Hepatocyte (in vitro differentiated cells): ENCODE measurements around the gene ARRB2. TPM values are rescaled to one million over a fixed set of nuclear protein-coding genes. Genes with fewer than 3 reads are reported as not detected.

Experiments used
- DNase-seq: peaks from one replicate; pipeline ENCODE4 v3.0.0-alpha.2; 2016; ENCODE audit warnings: low spot score
- H2AFZ ChIP-seq: fragments of 200-600 bp; sonication (generic); 2 replicates; pipeline ENCODE4 v1.6.0; 2016; ENCODE audit warnings: antibody characterized with exemption, mild to moderate bottlenecking
- H3K27ac ChIP-seq: fragments of 200-600 bp; sonication (generic); 2 replicates; pipeline ENCODE4 v1.5.1; 2016; ENCODE audit warnings: mild to moderate bottlenecking
- H3K27me3 ChIP-seq: fragments of 200-600 bp; sonication (generic); 2 replicates; pipeline ENCODE4 v1.6.1; 2016
- H3K36me3 ChIP-seq: fragments of 200-600 bp; sonication (generic); replicated peaks from 2 replicates; pipeline ENCODE4 v1.5.1; 2016; ENCODE audit warnings: low read depth; ENCODE audit not compliant: insufficient read depth
- H3K4me1 ChIP-seq: fragments of 200-600 bp; sonication (generic); 2 replicates; pipeline ENCODE4 v1.5.1; 2016; ENCODE audit warnings: mild to moderate bottlenecking, moderate library complexity; ENCODE audit not compliant: insufficient read depth
- H3K4me2 ChIP-seq: fragments of 200-600 bp; sonication (generic); 2 replicates; pipeline ENCODE4 v1.6.0; 2016
- H3K4me3 ChIP-seq: fragments of 200-600 bp; sonication (generic); 2 replicates; pipeline ENCODE4 v1.5.1; 2016; ENCODE audit warnings: mild to moderate bottlenecking
- H3K79me2 ChIP-seq: fragments of 200-600 bp; sonication (generic); 2 replicates; pipeline ENCODE4 v1.6.0; 2017; ENCODE audit warnings: mild to moderate bottlenecking
- H3K9me2 ChIP-seq: fragments of 200-600 bp; sonication (generic); replicated peaks from 2 replicates; pipeline ENCODE4 v1.6.0; 2017; ENCODE audit warnings: mild to moderate bottlenecking; ENCODE audit not compliant: insufficient read depth
- H3K9me3 ChIP-seq: fragments of 200-600 bp; sonication (generic); 2 replicates; pipeline ENCODE4 v1.5.1; 2016; ENCODE audit warnings: low read depth, mild to moderate bottlenecking
- H4K20me1 ChIP-seq: fragments of 200-600 bp; sonication (generic); 2 replicates; pipeline ENCODE4 v1.6.0; 2016; ENCODE audit warnings: mild to moderate bottlenecking; ENCODE audit not compliant: insufficient read depth, poor library complexity, severe bottlenecking
- CTCF ChIP-seq: fragments of 200-600 bp; sonication (generic); IDR thresholded peaks from 2 replicates; pipeline ENCODE4 v1.5.1; 2016; ENCODE audit warnings: antibody characterized with exemption, mild to moderate bottlenecking; ENCODE audit not compliant: poor library complexity
- EZH2 ChIP-seq: fragments of 200-600 bp; sonication (generic); IDR thresholded peaks from 2 replicates; pipeline ENCODE4 v1.6.1; 2016; ENCODE audit warnings: antibody characterized with exemption, mild to moderate bottlenecking, borderline replicate concordance
- EZH2phosphoT487 ChIP-seq: fragments of 200-600 bp; sonication (generic); IDR thresholded peaks from one replicate; pipeline ENCODE4 v1.6.1; 2018; ENCODE audit warnings: antibody characterized with exemption, mild to moderate bottlenecking, low read depth, moderate library complexity; ENCODE audit not compliant: unreplicated experiment, severe bottlenecking
- WGBS: methylation state at CpG from one replicate; pipeline ENCODE4 v1.1.6; 2016; ENCODE audit warnings: low lambda C conversion rate; ENCODE audit errors: missing lambda C conversion rate; 5-methylcytosine and 5-hydroxymethylcytosine counted together
- polyA plus RNA-seq: library from polyadenylated mRNA; unstranded; fragments of >200 nt; fragmentation: Nextera tagmentation; extraction: Ambion mirVana; gene quantifications from 2 replicates; pipeline ENCODE4 v1.2.1, GENCODE V29; 2016
- total RNA-seq: library from RNA; depleted of rRNA; stranded (reverse); fragments of >200 nt; gene quantifications from 2 replicates; pipeline ENCODE4 v1.2.3, GENCODE V29; 2014

ARRB2 gene
- total and polyA plus RNA-seq, 2 experiments from 2014 or later = 15.3 to 20.0 TPM

GRCh38 chr17:4740584-4740983 lies 30.2 kb downstream of the ARRB2 start:
- peaks cover 25% of the 10 kb centered on the region for H3K27me3 ChIP-seq
- H3K4me3 ChIP-seq = no peak overlapping the region
- DNase-seq = peak; percentile 4
- peaks cover 13% of the 10 kb centered on the region for H3K4me1 ChIP-seq
- no peak overlapping the region for H2AFZ ChIP-seq
- no peaks in the 10 kb centered on the region for H4K20me1 ChIP-seq
- no peaks in the 10 kb centered on the region for H3K9me3 ChIP-seq
- no peak for TF ChIP-seq EZH2
- no peak for TF ChIP-seq EZH2phosphoT487
- no peak for TF ChIP-seq CTCF
- H3K36me3 ChIP-seq = no peaks in the 10 kb centered on the region
- no peak overlapping the region for H3K27ac ChIP-seq
- H3K79me2 ChIP-seq = no peaks in the 10 kb centered on the region
- WGBS = 96% methylated on average over 8 of the region's 8 CpGs
- peak overlapping the region; percentile 98 for H3K4me2 ChIP-seq
- no peaks in the 10 kb centered on the region for H3K9me2 ChIP-seq

- 96% methylated on average over 8 of the region's 8 CpGs for WGBS
- no peaks in the 10 kb centered on the region for H3K9me2 ChIP-seq
- no peaks in the 10 kb centered on the region for H3K79me2 ChIP-seq
- no peak overlapping the region for H3K4me3 ChIP-seq
- H2AFZ ChIP-seq = no peak overlapping the region
- H3K4me2 ChIP-seq = no peak overlapping the region
- TF ChIP-seq EZH2 (no peak), EZH2phosphoT487 (no peak), CTCF (no peak)
- no peak for DNase-seq
- peaks cover 16% of the 10 kb centered on the region for H3K4me1 ChIP-seq
- H3K27ac ChIP-seq = no peak overlapping the region
- H3K36me3 ChIP-seq = no peaks in the 10 kb centered on the region
- no peaks in the 10 kb centered on the region for H3K9me3 ChIP-seq
- peaks cover 27% of the 10 kb centered on the region for H3K27me3 ChIP-seq
- H4K20me1 ChIP-seq = no peaks in the 10 kb centered on the region
These were observed 31.1 kb downstream of the ARRB2 start for GRCh38 chr17:4741544-4741943.

- Histone ChIP-seq H3K4me3 (no peak overlapping the region), H2AFZ (no peak overlapping the region), H3K79me2 (no peaks in the 10 kb centered on the region), H3K36me3 (no peaks in the 10 kb centered on the region), H4K20me1 (no peaks in the 10 kb centered on the region), H3K27me3 (peaks cover 27% of the 10 kb centered on the region), H3K9me2 (no peaks in the 10 kb centered on the region), H3K27ac (no peak overlapping the region), H3K4me2 (no peak overlapping the region), H3K4me1 (peaks cover 16% of the 10 kb centered on the region), H3K9me3 (no peaks in the 10 kb centered on the region)
- no peak for TF ChIP-seq EZH2
- no peak for TF ChIP-seq EZH2phosphoT487
- no peak for TF ChIP-seq CTCF
- WGBS = 86% methylated on average over 9 of the region's 9 CpGs
- DNase-seq = no peak
These were observed 31.7 kb downstream of the ARRB2 start for GRCh38 chr17:4742133-4742532.

GRCh38 chr17:4742629-4743028 lies 32.2 kb downstream of the ARRB2 start:
- H3K9me2 ChIP-seq = no peaks in the 10 kb centered on the region
- no peaks in the 10 kb centered on the region for H3K79me2 ChIP-seq
- TF ChIP-seq EZH2 (no peak), CTCF (no peak), EZH2phosphoT487 (no peak)
- no peak overlapping the region for H2AFZ ChIP-seq
- no peak overlapping the region for H3K4me3 ChIP-seq
- no peak overlapping the region for H3K27ac ChIP-seq
- 82% methylated on average over 10 of the region's 10 CpGs for whole genome bisulfite sequencing
- no peaks in the 10 kb centered on the region for H4K20me1 ChIP-seq
- H3K9me3 ChIP-seq = no peaks in the 10 kb centered on the region
- H3K36me3 ChIP-seq = no peaks in the 10 kb centered on the region
- peaks cover 16% of the 10 kb centered on the region for H3K4me1 ChIP-seq
- no peak overlapping the region for H3K4me2 ChIP-seq
- DNase-seq = peak; percentile 17
- peaks cover 27% of the 10 kb centered on the region for H3K27me3 ChIP-seq
